GM19395 (cell line): ENCODE data around the gene ATP4B.

Experiments
- ATAC-seq: cut with Tn5 transposase; IDR thresholded peaks from one replicate; pipeline ENCODE4 v1.9.1; 2021; ENCODE audit warnings: mild to moderate bottlenecking, moderate library complexity; ENCODE audit not compliant: unreplicated experiment

ATP4B gene

GRCh38 chr13:113657851-113658741 lies at the start of gene ATP4B:
ATP4B (minus strand) TSS chr13:113658198; CDS start chr13:113658144, 54 bp downstream.
- ATAC-seq, result no peak

- no peak for ATAC-seq
Observed at GRCh38 chr13:113672002-113672651, 14.1 kb upstream of the ATP4B start.

GRCh38 chr13:113671066-113672001 lies 13.3 kb upstream of the ATP4B start:
- ATAC-seq, result no peak

GRCh38 chr13:113670541-113670940 lies 12.5 kb upstream of the ATP4B start:
- no peak for ATAC-seq

GRCh38 chr13:113669755-113670341 lies 11.8 kb upstream of the ATP4B start:
- ATAC-seq, result no peak

GRCh38 chr13:113669231-113669754 lies 11.3 kb upstream of the ATP4B start:
- no peak for ATAC-seq

GRCh38 chr13:113668491-113668971 lies 10.5 kb upstream of the ATP4B start:
- ATAC-seq, result no peak

GRCh38 chr13:113667771-113668490 lies 9.9 kb upstream of the ATP4B start:
- ATAC-seq, result no peak

- ATAC-seq, result no peak
Observed at GRCh38 chr13:113666951-113667701, 9.1 kb upstream of the ATP4B start, which contains the start of gene GRK1. GRK1 (plus strand) TSS chr13:113667219; CDS start chr13:113667387, 168 bp downstream.

GRCh38 chr13:113666329-113666670 lies 8.3 kb upstream of the ATP4B start:
- no peak for ATAC-seq

- no peak for ATAC-seq
Observed at GRCh38 chr13:113665597-113666328, 7.8 kb upstream of the ATP4B start.

GRCh38 chr13:113664751-113665596 lies 7.0 kb upstream of the ATP4B start:
- no peak for ATAC-seq

GRCh38 chr13:113663934-113664333 lies 5.9 kb upstream of the ATP4B start:
- ATAC-seq, result no peak

- no peak for ATAC-seq
Observed at GRCh38 chr13:113661509-113661908, 3.5 kb upstream of the ATP4B start.

GRCh38 chr13:113660066-113660465 lies 2.1 kb upstream of the ATP4B start:
- ATAC-seq, result no peak

- ATAC-seq, result no peak
Observed at GRCh38 chr13:113659337-113659736, 1.3 kb upstream of the ATP4B start.

- ATAC-seq, result no peak
Observed at GRCh38 chr13:113658836-113659235, 838 bp upstream of the ATP4B start.
